Activated CD8-positive, alpha-beta T cell treated with anti-CD3 and anti-CD28 coated beads, Interleukin-2, amount 10 ng/mL, durations not matched to agents 7 days and 5 days (primary cell): ENCODE results near the gene FGFBP2. TPM values are rescaled to one million over a fixed set of nuclear protein-coding genes. Genes with fewer than 3 reads are reported as not detected.

ENCODE experiments used
- ATAC-seq: fragments of 150-1000 bp; cut with Tn5 transposase; one replicate; pipeline ENCODE4 v1.10.0; 2021; ENCODE audit warnings: moderate library complexity
- CTCF ChIA-PET: fragments of 350-600 bp; sonication (Branson Sonifier 250); formaldehyde crosslinking; loops from one replicate; lab custom pipeline; 2021; ENCODE audit warnings: antibody characterized with exemption; lab: Charles Lee
- POLR2A ChIA-PET: fragments of 350-600 bp; sonication (Branson Sonifier 250); formaldehyde crosslinking; loops from one replicate; lab custom pipeline; 2021; ENCODE audit warnings: antibody characterized with exemption; lab: Charles Lee
- DNase-seq: peaks from one replicate; pipeline ENCODE4 v3.0.0-alpha.2; 2020
- H3K27ac Mint-ChIP-seq: one replicate; pipeline ENCODE4 v1.8.0; 2021; ENCODE audit warnings: mild to moderate bottlenecking, mixed read lengths
- H3K27me3 Mint-ChIP-seq: one replicate; pipeline ENCODE4 v1.8.0; 2021; ENCODE audit warnings: low read depth, mixed read lengths
- H3K36me3 Mint-ChIP-seq: one replicate; pipeline ENCODE4 v1.8.0; 2021; ENCODE audit warnings: low read depth, mixed read lengths
- H3K4me1 Mint-ChIP-seq: one replicate; pipeline ENCODE4 v1.8.0; 2021; ENCODE audit warnings: low read depth, mixed read lengths
- H3K4me3 Mint-ChIP-seq: one replicate; pipeline ENCODE4 v1.8.0; 2021; ENCODE audit warnings: mild to moderate bottlenecking, mixed read lengths
- H3K9me3 Mint-ChIP-seq: one replicate; pipeline ENCODE4 v1.8.0; 2022; ENCODE audit warnings: mixed read lengths; ENCODE audit not compliant: insufficient read depth
- total RNA-seq, 2 experiments: library from RNA; stranded (reverse); gene quantifications; one replicate each; pipeline ENCODE4 v1.2.3, GENCODE V29; 2021

The FGFBP2 gene
- total RNA-seq, 2 experiments from 2014 or later = 12.0 to 13.0 TPM

- no peaks in the 10 kb centered on the region for H3K9me3 Mint-ChIP-seq
- no peak overlapping the region for H3K27ac Mint-ChIP-seq
- CTCF ChIA-PET = interaction anchor here (1.0 to 4.2 kb wide), 2 partner anchors 11 to 62 kb away, joined by 6 to 17 read pairs; no protein-coding TSS in a partner anchor
- peak; percentile 46 for DNase-seq
- H3K27me3 Mint-ChIP-seq = peaks cover 22% of the 10 kb centered on the region
- H3K4me1 Mint-ChIP-seq = peaks cover 12% of the 10 kb centered on the region
- no peak overlapping the region for H3K4me3 Mint-ChIP-seq
- POLR2A ChIA-PET = no interaction called here
- no peaks in the 10 kb centered on the region for H3K36me3 Mint-ChIP-seq
- ATAC-seq = peak; percentile 64
Observed at GRCh38 chr4:15944895-15945294, 18.1 kb downstream of the FGFBP2 start.

DNA sequence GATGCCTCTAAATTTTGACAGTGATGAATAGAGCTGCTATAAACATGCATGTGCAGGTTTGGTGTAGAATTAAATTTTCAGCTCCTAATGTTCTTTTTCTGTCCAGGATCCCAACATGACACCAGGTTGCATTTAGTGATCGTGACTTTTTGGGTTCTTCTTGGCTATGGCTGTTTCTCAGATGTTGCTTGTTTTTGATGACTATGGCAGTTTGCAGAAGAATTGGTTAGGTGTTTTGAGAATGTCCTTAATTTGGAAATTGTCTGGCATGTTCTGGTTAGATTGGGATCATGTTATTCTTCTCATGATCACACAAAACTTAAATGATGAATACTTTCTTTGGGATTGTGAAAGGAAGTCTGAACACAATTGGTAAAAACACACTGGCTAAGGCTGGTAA, 20.7 kb downstream of the FGFBP2 start:
- CTCF ChIA-PET = interaction anchor here (1.2 to 2.0 kb wide), 2 partner anchors 14 to 60 kb away, joined by 6 to 7 read pairs; no protein-coding TSS in a partner anchor
- Mint-ChIP-seq H3K27ac (no peak overlapping the region), H3K27me3 (peaks cover 25% of the 10 kb centered on the region)

DNA sequence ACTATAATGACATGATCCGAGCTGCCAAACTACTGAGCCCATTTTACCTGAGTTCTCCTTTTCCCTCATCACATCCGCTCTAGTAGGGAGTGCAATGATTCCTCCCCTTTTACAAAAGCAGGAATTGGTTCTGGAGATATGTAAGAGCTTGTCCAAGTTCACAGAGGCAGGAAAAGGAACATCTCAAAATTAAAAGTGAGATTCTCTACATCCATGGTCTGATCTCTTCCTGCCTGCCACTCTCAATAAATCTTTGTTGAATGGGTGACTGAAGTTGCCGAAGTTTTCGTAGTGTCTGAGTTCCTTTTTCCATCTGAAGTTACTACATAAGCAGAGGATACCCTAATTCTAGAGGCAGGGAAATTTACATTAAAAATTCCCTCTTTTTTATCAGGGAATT, 24.3 kb downstream of the FGFBP2 start, which contains the start of gene FGFBP1:
Gene FGFBP1 (minus strand): TSS at position 101 of the 400 bp plus-strand sequence. CDS start 2,108 bp downstream, outside the sequence.
- ATAC-seq = no peak
- Mint-ChIP-seq H3K27me3 (peaks cover 22% of the 10 kb centered on the region), H3K36me3 (no peaks in the 10 kb centered on the region), H3K27ac (no peak within 1 kb of the TSS), H3K4me3 (no peak within 1 kb of the TSS), H3K9me3 (no peaks in the 10 kb centered on the region), H3K4me1 (peaks cover 4% of the 10 kb centered on the region)
- POLR2A ChIA-PET = no interaction called here
- DNase-seq = no peak
- CTCF ChIA-PET = interaction anchor here (1.1 to 2.5 kb wide), 2 partner anchors 17 to 56 kb away, joined by 3 to 12 read pairs; no protein-coding TSS in a partner anchor

More for the DNA sequence above, 20.7 kb downstream of the FGFBP2 start:
- Mint-ChIP-seq H3K9me3 (no peaks in the 10 kb centered on the region), H3K4me1 (peaks cover 12% of the 10 kb centered on the region), H3K4me3 (no peak overlapping the region), H3K36me3 (no peaks in the 10 kb centered on the region)
- DNase-seq (no peak), ATAC-seq (no peak)
- POLR2A ChIA-PET = no interaction called here

- H3K27ac Mint-ChIP-seq = no peak overlapping the region
- CTCF ChIA-PET = interaction anchor here (2.5 kb wide), 1 partner anchor 55 kb away, joined by 12 read pairs; no protein-coding TSS in a partner anchor
Observed at GRCh38 chr4:15938182-15938581, 24.8 kb downstream of the FGFBP2 start.

GRCh38 chr4:15936495-15936894, 26.5 kb downstream of the FGFBP2 start:
- DNase-seq = no peak
- Mint-ChIP-seq H3K9me3 (no peaks in the 10 kb centered on the region), H3K4me1 (peaks cover 4% of the 10 kb centered on the region), H3K36me3 (no peaks in the 10 kb centered on the region), H3K4me3 (no peak overlapping the region), H3K27ac (no peak overlapping the region), H3K27me3 (peaks cover 16% of the 10 kb centered on the region)
- ChIA-PET POLR2A (no interaction called here), CTCF (interaction anchor here (2.8 kb wide), 1 partner anchor 19 kb away, joined by 10 read pairs; no protein-coding TSS in a partner anchor)
- ATAC-seq = no peak

More at GRCh38 chr4:15938182-15938581, 24.8 kb downstream of the FGFBP2 start:
- no peaks in the 10 kb centered on the region for H3K9me3 Mint-ChIP-seq
- no peak overlapping the region for H3K4me3 Mint-ChIP-seq
- H3K4me1 Mint-ChIP-seq = peaks cover 4% of the 10 kb centered on the region
- ATAC-seq (no peak), DNase-seq (no peak)
- no peaks in the 10 kb centered on the region for H3K36me3 Mint-ChIP-seq
- POLR2A ChIA-PET = no interaction called here
- H3K27me3 Mint-ChIP-seq = peaks cover 20% of the 10 kb centered on the region

DNA sequence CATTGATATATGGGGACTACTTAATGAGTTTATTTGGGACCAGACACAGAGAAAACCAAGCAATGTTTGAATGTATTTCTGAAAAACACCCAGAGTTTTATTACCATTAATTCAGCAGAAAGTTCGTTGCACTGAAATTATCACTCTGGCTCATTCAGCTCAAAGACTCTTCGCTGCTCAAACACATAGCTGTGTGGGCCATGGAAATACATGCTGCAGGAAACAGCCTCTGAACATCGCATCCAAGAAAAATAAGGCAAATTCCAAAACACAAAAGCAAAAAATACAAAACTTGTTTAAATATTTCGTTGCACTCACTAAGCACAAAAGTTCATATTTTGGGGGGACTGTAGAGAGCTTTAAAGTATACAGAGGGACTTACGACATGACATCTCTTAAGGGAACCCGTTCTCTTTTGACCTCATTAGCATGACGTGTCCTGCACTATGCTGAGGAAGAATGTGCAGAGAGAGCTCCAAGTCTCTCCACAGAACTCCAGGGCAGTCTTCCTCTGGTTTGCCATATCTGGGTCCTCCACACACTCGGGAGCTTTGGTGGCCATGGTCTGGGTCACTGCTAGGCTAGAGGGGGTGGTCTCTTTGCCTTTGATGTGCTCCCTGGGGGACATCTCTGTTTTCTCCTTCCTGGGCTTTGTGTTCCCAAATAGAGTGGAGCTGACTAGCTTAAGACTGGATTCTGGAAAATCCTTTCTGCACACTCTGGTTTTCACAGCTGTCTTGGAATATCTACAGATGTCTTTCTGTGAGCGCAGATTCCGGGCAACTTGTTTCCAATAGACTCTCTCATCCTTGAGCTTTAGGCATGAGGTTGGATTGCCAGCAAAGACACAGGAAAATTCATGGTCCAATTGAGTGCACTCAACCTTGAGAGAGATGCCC, 27.2 kb downstream of the FGFBP2 start:
- Mint-ChIP-seq H3K27me3 (peaks cover 16% of the 10 kb centered on the region), H3K4me3 (no peak overlapping the region), H3K4me1 (peaks cover 4% of the 10 kb centered on the region), H3K27ac (no peak overlapping the region), H3K9me3 (no peaks in the 10 kb centered on the region), H3K36me3 (no peaks in the 10 kb centered on the region)
- ChIA-PET POLR2A (no interaction called here), CTCF (interaction anchor here (2.8 kb wide), 1 partner anchor 20 kb away, joined by 10 read pairs; no protein-coding TSS in a partner anchor)
- DNase-seq (no peak), ATAC-seq (no peak)

- Mint-ChIP-seq H3K4me3 (no peak overlapping the region), H3K27me3 (peaks cover 12% of the 10 kb centered on the region), H3K9me3 (no peaks in the 10 kb centered on the region), H3K27ac (no peak overlapping the region), H3K4me1 (peaks cover 4% of the 10 kb centered on the region), H3K36me3 (no peaks in the 10 kb centered on the region)
- ChIA-PET POLR2A (no interaction called here), CTCF (no interaction called here)
- DNase-seq (no peak), ATAC-seq (no peak)
Observed at GRCh38 chr4:15934259-15934658, 28.7 kb downstream of the FGFBP2 start.

- no peak overlapping the region for H3K27ac Mint-ChIP-seq
- H3K27me3 Mint-ChIP-seq = peaks cover 7% of the 10 kb centered on the region
- H3K4me3 Mint-ChIP-seq = no peak overlapping the region
- POLR2A ChIA-PET = no interaction called here
- no peak for DNase-seq
- H3K4me1 Mint-ChIP-seq = no peaks in the 10 kb centered on the region
- H3K9me3 Mint-ChIP-seq = no peaks in the 10 kb centered on the region
- H3K36me3 Mint-ChIP-seq = no peaks in the 10 kb centered on the region
- ATAC-seq = no peak
- CTCF ChIA-PET = interaction anchor here (1.2 kb wide), 1 partner anchor 49 kb away, joined by 3 read pairs; no protein-coding TSS in a partner anchor
Observed at GRCh38 chr4:15931451-15932210, 31.3 kb downstream of the FGFBP2 start.

DNA sequence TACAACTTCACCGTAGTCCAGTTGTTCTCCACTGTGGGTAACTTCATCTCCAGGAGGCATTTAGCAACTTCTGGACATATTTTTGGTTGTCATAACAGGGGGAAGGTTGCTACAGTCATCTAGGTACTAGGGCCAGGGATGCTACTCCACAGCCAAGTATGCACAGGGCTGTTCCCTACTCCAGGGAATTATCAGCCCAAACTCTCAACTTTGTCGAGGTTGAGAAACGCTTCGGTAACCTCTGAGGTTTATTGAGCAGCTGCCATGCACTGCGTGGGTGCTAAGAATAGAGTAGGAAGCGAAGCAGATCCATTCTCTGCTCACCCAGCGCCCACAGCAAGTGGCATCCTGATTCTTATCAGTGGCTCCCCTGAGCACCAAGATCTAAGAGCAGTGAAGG, 32.7 kb downstream of the FGFBP2 start:
- ChIA-PET CTCF (interaction anchor here (1.4 kb wide), 1 partner anchor 47 kb away, joined by 3 read pairs; no protein-coding TSS in a partner anchor), POLR2A (no interaction called here)
- ATAC-seq = no peak
- Mint-ChIP-seq H3K27ac (no peak overlapping the region), H3K36me3 (no peaks in the 10 kb centered on the region), H3K4me3 (no peak overlapping the region), H3K4me1 (no peaks in the 10 kb centered on the region), H3K9me3 (no peaks in the 10 kb centered on the region), H3K27me3 (peaks cover 10% of the 10 kb centered on the region)
- no peak for DNase-seq

DNA sequence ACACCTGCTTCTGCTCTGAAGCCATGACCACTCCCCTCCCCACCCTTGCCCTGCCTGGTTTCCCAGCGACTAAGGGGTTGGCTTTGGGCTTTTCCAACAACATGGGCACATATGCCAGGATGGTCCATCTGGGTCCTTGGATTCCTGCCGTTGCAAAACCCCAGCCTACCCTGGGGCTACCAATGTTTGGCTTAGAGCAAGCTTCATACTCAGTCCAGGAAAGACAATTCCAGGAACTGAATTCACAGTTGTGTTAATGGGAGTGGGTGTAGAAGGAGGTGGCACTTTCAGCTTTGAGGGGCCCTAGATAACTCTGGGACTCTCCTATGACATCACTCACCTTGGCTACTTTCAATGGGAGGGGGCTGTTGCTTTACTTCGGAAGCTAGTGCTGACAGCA, 33.4 kb downstream of the FGFBP2 start:
- CTCF ChIA-PET = interaction anchor here (1.4 kb wide), 1 partner anchor 47 kb away, joined by 3 read pairs; no protein-coding TSS in a partner anchor
- H3K4me1 Mint-ChIP-seq = no peaks in the 10 kb centered on the region
- H3K27me3 Mint-ChIP-seq = peaks cover 9% of the 10 kb centered on the region
- H3K9me3 Mint-ChIP-seq = no peaks in the 10 kb centered on the region
- DNase-seq = no peak
- POLR2A ChIA-PET = no interaction called here
- no peak for ATAC-seq
- H3K27ac Mint-ChIP-seq = no peak overlapping the region
- no peaks in the 10 kb centered on the region for H3K36me3 Mint-ChIP-seq
- H3K4me3 Mint-ChIP-seq = no peak overlapping the region

GRCh38 chr4:15928883-15929282, 34.1 kb downstream of the FGFBP2 start:
- Mint-ChIP-seq H3K9me3 (no peaks in the 10 kb centered on the region), H3K27ac (no peak overlapping the region), H3K36me3 (no peaks in the 10 kb centered on the region), H3K4me3 (no peak overlapping the region), H3K27me3 (peaks cover 12% of the 10 kb centered on the region), H3K4me1 (no peaks in the 10 kb centered on the region)
- CTCF ChIA-PET = interaction anchor here (1.4 kb wide), 1 partner anchor 46 kb away, joined by 3 read pairs; no protein-coding TSS in a partner anchor
- POLR2A ChIA-PET = no interaction called here
- ATAC-seq (no peak), DNase-seq (no peak)
